Mucosa of gallbladder (tissue), 1 donor: ENCODE results near the gene IRX5. TPM values are rescaled to one million over a fixed set of nuclear protein-coding genes. Genes with fewer than 3 reads are reported as not detected.

Source experiments
- DNase-seq: peaks from one replicate; pipeline ENCODE4 v3.0.0-alpha.2; 2020; ENCODE audit warnings: low spot score
- total RNA-seq: library from RNA; stranded (reverse); gene quantifications from one replicate; pipeline ENCODE4 v1.2.1, GENCODE V29; 2021
- donor health status: DM: no; HTN: no; CAD: no.

The IRX5 gene
- total RNA-seq, 1 donor from 2014 or later, result 0.12 TPM

DNA sequence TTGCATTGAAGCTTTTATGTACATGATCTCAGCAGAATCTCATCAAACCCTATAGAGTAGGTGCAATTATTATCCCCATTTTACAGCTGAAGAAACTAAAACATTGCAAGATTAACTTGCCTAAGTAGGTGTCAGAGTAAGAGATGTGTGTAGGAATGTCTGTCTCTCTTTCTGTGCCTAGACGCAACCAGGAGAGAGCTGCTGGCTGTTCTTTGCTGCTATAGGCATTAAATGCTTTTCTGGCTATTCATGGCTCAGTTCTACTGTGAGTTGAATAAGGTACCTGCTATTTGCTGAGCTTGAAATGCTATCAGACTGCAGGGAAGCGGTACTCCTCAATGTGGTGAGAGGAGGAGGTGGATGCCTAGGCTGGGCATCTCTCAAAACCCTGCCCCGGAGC, 17.0 kb downstream of the IRX5 start:
- DNase-seq, result no peak

GRCh38 chr16:54952195-54952594, 21.5 kb downstream of the IRX5 start:
- no peak for DNase-seq

GRCh38 chr16:54953461-54953860, 22.8 kb downstream of the IRX5 start:
- no peak for DNase-seq

DNA sequence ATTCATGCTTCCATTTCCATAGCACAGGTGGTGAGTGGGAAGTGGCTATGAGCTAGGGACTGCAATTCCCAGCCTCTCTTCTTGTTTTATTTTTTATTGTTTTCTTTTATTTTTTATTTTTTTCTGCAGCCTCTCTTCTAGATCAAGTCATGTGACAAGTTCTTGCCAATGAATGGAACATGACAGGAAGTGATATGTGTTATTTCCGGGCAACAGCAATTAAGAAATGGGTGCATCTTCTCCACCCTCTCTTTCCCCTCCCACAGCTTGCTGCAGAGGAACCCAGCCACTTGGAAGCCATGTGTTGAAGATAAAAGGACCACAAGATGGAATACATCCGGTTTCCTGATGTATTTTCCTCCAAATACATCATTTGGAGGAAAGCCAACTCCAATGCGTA, 23.6 kb downstream of the IRX5 start:
- DNase-seq, result no peak

- DNase-seq, result no peak
These were observed 25.1 kb downstream of the IRX5 start for GRCh38 chr16:54955757-54956156.

DNA sequence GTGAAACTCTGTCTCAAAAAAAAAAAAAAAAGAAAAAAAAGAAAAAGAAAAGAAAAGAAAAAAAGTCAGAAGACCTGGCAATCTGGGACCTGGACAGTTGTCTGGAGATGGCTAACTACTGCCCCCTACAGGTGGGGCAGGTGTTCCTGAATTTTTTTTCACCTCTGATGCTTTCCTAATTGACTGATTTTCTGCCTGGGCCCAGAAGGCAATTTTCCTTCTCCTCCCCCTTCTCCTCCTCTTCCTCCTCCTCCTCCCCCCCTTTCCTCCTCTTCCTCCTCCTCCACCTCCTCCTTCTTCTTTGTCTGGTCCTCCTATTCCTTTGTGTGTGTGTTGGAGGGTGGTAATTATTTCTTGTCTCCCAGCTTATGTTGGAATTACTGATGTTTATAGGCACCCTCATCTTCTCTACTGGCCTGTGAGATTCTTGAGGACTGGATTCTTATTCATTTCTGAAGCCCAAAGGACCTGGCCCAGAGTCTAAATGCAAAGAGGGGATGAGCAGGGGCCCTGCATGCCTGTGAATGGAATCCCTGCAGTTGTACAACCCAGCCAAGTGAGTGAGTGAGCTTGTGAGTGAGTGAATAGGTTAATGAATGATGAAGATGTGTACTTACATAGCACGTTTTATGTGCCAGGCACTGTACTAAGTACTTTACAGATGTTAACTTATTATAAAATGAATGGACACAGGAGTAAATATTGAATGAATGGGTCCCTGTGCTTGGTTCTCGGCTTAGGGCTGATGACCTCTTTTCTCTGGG, 26.9 kb downstream of the IRX5 start:
- no peak for DNase-seq

GRCh38 chr16:54962045-54962444, 31.4 kb downstream of the IRX5 start:
- DNase-seq, result no peak

DNA sequence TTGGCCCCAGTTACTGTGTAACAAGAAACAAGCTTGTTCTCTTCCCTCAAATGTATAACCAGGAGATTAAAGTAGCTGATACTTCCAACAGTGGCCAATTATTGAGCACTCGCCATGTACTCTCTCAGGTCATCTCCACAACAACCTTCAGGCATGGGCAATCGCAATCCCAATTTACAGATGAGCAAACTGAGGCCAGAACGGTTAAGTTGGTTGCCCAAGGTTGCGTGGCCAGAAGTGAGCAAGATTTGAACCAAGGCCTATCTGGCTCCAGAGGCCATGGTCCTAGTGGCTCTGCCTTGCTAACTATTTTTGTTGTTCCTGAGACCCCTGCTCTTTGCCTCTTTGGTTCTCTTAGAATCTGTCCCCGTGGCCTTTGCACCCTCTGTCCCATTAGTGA, 33.6 kb downstream of the IRX5 start:
- DNase-seq, result no peak

DNA sequence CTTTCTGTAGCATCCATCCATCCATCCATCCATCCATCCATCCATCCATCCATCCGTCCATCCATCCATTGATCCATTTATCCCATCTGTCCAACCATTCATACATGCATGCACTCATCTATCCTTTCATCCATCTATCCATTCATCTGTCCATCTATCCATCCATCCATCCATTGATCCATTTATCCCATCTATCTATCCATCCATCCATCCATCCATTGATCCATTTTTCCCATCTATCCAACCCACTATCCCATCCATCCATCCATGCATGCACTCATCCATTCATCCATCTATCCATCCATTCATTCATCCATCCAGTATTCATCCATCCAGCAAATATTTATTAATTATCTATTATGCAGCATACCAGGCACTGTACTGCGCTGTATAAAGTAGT, 34.8 kb downstream of the IRX5 start:
- DNase-seq, result no peak

GRCh38 chr16:54968011-54968410, 37.3 kb downstream of the IRX5 start:
- no peak for DNase-seq

DNA sequence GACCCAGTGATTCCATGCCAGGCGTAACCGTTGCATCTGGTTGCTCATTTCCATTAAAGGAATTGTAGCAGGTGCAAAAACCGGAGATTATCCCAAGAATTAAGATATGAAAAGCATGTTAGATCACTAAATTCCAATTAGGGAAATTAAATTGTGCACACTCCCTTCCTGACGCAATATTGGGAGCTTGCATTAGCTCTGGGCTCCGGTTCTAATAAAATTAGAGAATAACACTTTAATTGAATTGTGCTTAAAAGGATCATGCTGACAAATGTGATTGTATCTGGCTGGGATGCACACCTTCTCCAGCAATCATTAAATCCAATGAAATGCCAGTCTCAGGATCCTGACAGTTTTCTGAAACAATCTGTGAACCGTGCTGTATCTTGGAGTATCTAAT, 38.1 kb downstream of the IRX5 start:
- no peak for DNase-seq

GRCh38 chr16:54970016-54970415, 39.4 kb downstream of the IRX5 start:
- DNase-seq, result no peak

DNA sequence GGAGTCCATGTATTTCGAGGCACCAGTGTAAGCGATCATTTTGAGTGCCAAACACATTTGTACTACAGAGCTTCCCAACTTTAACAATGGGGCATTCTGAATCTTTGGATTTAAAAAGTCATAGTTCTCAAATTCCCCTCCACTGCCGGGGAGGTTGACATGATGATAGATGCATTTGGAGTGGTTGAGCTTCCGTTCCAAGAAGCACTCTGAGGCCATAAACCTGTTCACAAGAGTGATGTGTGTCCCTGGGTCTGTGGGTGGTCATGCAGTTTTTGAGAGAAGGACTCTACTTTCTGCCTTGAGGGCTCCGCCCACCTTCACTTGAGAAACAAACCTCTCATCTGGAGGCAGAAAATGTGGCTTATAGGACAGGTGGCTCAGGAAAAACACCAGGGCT, 43.7 kb downstream of the IRX5 start:
- DNase-seq, result no peak

GRCh38 chr16:54976651-54977200, 46.1 kb downstream of the IRX5 start:
- DNase-seq, result no peak

GRCh38 chr16:54977211-54977610, 46.5 kb downstream of the IRX5 start:
- no peak for DNase-seq

DNA sequence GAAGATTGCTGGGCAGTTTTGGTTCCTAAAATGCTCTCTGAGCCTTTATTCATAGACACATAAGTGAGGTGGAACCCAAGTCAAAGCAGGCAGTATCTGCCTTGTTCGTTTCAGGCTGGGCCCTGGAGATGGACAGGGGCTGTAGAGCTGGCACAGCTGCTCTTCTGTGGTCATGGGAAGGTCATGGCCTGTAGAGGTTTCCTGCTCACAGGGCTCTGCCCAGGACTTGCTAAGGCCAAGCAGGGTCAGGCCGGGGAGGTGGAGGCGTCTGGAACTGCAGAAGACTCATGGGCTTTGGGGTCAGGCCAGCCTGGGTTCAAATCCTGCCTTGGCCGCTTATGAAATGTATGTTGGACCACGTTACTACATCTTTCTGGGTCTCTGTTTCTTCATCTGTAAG, 50.2 kb downstream of the IRX5 start:
- no peak for DNase-seq
